Activated T-cell treated with anti-CD3 and anti-CD28 coated beads, Interleukin-2, amount 50 U/mL, for 48 hours (primary cell): ENCODE measurements around the gene SAMD10.
"Not testable (repeated sequence)": the region's sequence is repeated elsewhere in the genome, so short reads cannot be mapped to it uniquely, and the experiment has no call there.

Experiments used
- DNase-seq, 2 experiments: peaks; one replicate each; pipeline ENCODE4 v3.0.0-alpha.2; 2020

The SAMD10 gene

GRCh38 chr20:64000906-64001305 lies 21.5 kb upstream of the SAMD10 start:
- no peak for DNase-seq

- no peak for DNase-seq
Observed at GRCh38 chr20:63982937-63983336, 3.5 kb upstream of the SAMD10 start.

- DNase-seq = peak; percentile 96 to 97
Observed at GRCh38 chr20:63980806-63981728, 1.6 kb upstream of the SAMD10 start, which contains the start of gene PRPF6. PRPF6 (plus strand) TSS chr20:63981132; CDS start chr20:63981246, 114 bp downstream.

GRCh38 chr20:63980317-63980805 lies 919 bp upstream of the SAMD10 start:
- DNase-seq = peak in 1 of 2 experiments; percentile 60

DNA sequence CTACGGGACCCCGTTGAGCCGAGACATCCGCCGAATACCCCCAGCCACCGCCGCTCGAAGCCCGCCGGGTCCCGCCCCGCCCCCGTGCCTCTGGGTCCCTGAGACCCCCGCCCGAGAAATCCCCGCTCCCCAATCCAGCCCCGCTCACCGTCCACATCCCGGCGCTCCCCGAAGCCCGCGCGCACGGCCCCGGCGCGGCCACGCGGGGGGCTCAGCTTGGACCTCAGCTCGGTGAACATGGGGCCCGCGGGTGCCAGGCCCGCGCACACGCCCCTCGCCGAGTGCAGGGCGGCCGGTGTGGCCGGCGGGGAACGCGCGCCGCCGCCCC lies 249 bp downstream of the SAMD10 start:
- no peak for DNase-seq

GRCh38 chr20:63978319-63979228 lies 868 bp downstream of the SAMD10 start:
- peak; percentile 79 to 83 for DNase-seq

DNA sequence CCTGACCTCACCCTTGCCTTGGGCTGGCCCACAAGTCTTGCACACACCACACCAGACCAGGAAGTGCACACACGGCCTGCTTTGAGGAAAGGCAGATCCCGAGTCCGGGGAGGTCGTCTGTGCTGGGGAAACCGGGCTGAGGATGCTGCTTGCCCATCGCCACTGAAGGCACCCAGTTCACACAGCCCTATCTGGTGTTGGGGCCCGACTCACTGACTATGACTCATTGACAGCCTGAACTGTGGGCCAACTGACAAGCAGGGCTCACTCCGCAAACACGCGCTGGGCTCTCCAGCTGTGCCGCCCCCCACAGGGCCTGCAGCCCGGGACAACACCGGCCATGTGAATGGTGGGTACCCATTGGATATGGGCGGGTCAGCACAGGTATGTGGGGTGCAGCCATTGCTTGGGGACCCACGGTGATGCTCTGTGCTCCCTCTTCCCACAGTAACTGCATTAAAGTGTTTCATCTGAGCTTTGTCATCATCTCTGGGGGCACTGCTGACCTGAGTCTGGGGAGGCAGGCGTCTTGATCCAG lies 1.6 kb downstream of the SAMD10 start:
- peak; percentile 80 to 81 for DNase-seq

DNA sequence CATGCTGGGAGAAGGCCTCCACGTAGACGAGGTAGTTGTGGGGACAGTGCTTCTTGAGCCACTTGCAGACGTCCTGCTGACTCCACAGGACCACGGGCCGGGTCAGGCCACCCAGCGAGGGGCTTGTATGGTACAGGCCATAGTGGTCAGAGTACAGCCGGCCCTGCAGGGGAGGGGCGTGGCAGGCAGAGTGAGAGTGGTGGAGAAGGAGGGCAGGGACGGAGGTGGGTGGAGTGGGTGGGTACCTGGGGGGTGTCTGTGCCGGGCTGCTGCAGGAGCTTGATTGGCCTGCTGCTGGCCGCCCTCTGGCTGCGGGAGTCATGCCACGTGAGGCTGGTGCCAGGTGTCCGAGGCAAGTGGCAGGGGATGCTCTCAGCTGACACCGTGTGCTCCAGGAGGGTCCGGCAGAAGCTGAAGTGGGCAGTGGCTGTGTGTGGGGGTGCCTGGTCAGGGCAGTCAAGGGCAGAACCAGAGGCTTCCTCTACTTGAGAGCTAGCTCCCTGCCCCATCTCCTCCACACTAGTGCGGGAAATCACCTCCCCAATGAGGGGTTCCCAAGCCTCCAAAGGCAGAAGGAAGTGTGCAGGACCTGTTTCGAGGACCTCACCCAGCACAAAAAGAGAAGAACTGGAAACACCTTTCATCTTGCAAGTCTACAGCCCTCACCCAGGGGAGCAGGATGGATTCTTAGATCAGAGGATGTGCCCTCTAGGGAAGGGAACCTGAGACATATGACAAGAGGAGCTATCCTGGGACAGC lies 2.3 kb downstream of the SAMD10 start:
- no peak for DNase-seq

GRCh38 chr20:63976511-63976910 lies 2.9 kb downstream of the SAMD10 start:
- DNase-seq = not testable (repeated sequence)

DNA sequence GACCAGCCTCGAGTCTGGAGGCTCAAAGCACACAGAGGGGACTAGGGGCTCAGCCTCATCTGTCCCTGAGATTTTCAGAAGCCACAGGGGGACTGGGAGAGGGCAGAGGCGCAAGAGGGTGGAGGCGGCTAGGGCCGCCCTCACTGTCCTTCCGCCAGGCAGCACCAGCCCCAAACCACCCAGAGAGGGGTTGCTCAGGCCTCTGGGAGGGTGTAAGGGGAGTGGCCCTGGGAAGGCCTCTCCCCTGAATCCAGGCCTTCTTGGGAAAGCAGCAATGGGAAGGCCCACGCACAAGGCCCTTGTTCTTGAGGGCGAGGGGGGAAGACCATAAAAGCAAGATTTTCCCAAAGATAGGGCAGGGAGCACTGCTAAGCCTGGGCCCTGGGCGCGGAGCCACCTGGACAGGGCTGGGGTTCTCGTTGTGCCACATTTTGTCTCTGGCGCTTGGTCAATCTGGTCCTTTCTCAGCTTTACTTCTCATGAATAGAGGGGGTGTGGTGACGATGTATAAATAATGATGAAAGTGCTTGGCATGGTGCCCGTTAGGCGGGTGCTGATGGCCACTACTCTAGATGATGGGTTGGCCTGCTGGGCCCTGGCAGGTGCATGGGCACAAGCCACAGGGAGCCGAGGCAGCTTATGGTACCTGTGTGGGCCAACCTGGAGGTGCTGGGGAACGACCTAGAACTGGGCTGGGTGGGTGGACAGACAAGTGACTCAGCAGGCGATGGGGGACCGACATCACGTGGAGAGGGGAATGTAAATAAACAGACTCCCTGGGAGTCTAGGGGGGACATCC lies 4.8 kb downstream of the SAMD10 start:
- no peak for DNase-seq

DNA sequence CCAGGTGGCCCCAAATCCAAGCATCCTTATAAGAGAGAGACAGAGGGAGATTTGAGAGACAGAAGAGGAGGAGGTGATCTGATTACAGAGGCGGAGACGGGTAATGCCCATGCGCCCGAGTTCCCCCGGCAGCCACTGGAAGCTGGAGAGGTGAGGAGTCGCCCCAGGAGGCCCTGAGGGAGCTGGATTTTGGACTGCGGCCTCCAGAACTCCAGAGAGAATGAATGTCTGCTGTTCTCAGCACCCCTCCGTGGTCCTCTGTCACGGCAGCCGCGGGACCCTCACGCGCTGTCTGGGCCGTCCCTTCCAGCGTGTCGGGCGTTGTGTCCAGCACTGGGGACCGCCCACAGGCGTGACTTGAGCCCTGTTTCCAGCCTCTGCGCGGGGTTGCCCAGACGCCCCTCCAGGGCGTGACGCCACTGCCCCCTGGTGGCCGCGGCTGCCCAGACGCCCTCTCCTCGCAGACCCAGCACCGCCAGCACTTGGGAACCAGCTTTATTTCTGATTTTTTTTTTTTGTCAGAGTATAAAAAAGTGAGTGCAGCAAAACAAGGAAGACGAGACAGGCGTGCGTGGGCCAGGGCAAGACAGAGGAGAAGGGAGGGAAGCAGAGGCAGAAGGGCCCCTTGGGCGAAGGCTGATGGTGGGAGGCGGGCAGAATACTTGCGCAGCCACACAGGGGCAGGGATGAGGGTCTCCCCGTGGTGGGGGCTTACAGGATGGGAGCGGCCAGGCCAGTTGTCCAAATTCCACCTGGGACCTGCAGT lies 5.6 kb downstream of the SAMD10 start:
- DNase-seq = peak; percentile 83 to 86

GRCh38 chr20:63973160-63973479 lies 6.3 kb downstream of the SAMD10 start:
- DNase-seq = no peak

DNA sequence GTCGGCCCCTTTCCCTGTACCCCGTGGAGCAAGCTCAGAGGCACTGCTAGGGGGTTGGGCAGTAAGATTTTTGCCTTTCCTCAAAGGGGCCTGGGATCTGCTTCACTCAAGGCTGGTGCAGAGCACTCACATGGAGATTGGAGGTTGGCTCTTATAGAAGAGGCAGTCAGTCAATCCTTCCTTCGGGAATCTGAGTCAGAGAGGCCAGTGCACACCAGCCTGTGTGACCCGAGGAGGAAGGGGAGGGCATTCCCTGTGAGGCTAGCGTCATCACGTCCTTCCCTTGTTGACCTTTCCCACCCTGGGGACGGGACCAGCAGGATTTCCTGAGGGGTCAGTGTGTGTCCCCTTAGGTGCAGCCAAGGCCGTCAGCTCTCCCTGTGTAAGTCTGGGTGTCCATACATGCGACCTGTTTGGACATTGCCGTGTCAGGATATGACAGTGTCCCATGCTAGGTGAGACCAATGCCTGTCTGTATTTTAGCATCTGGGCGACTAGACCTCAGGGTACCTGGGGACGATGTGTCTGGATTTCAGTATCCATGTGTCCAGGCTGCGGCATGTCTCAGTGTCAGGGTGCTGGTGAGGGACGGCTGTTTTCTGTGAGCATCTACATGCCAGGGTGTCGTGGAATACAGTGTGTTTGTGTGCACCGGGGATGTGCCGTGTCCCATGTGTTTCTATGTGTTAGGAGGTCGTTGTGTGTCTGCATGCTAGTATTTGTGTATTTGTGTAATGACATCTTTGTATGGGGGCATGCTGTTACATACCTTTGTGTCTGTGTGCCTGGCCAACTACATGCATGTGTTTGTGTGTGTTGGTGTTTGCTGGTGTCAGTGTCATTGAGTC lies 6.9 kb downstream of the SAMD10 start:
- DNase-seq = no peak

GRCh38 chr20:63971960-63972311 lies 7.5 kb downstream of the SAMD10 start:
- DNase-seq = not testable (repeated sequence)

DNA sequence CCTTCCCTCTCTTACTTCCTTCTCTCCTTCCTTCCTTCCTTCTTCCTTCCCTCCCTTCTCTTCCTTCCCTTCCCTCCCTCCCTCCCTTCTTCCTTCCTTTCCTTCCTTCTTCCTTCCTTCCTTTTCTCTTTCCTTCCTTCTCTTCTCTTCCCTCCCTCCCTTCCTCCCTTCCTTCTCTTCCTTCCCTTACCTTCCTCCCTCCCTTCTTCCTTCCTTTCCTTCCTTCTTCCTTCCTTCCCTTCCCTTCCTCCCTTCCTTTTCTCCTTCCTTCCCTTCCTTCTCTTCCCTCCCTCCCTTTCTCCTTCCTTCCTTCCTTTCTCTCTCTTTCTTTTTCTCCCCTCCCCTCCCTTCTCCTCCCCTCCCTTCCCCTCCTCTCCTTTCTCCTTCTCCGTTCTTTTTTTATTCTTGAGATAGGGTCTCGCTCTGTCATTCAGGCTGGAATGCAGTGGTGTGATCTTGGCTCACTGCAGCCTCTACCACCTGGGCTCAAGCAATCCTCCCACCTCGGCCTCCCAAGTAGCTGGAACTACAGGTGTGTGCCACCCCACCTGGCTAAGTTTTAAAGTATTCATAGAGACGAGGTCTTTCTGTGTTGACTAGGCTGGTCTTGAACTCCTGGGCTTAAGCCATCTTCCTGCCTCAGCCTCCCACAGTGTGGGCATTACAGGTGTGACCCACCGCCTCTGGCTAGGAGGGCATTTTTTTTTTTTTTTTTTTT lies 8.6 kb downstream of the SAMD10 start:
- DNase-seq = peak; percentile 17

DNA sequence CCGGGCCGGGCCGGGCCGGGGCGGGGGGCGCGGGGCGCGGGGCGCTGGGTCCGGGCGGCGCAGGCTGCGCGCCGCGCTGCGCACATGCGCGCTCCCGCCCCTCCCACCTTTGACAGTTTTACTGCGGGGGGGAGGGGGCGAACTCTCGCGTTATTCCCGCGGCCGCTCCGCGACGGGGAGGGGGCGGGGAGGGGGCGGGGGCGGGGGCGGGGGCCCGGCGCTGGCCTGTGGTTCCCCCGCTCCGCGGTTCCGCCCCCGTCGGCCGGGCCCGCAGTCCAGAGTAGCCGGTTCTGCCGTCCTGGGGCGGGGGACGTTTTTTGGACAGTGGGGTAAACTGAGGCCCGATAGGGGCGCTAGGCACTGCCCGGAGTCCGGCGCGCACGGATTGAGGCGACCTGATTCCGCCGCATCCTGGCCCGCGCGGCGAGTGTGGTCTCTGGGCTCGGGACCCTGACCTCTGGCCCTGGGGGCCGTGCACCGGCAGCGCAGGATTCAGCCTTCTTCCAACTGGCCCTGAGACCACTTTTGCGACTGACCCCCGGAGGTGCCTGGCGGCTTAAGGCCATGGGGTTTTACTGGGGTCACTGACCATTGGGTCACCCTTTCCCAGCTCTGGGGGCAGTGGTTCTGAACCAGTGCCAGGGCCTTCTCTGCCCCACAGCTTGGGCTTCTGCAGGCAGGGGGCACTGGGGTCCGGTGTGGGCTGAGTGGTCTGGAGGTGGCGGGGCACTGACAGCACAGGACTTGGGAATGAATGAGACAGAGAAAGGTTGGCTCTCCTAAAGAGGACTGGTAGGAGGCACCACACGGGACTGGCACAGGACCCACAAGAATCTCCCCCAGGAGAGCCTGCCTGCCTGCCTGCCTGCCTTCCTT lies 9.4 kb downstream of the SAMD10 start, which contains the start of gene ZNF512B:
Gene ZNF512B (minus strand): TSS at position 93 of the 876 bp plus-strand sequence. CDS start 1,980 bp downstream, outside the sequence.
- DNase-seq = peak; percentile 70 to 71

- peak; percentile 52 to 59 for DNase-seq
Observed at GRCh38 chr20:63968928-63969760, 10.3 kb downstream of the SAMD10 start.
